RPMI8226 (cell line): ENCODE measurements around the gene INSYN2B.
A peak's percentile ranks its signal among the peaks of the same experiment; 100 is the strongest.
"Not testable (repeated sequence)": the region's sequence is repeated elsewhere in the genome, so short reads cannot be mapped to it uniquely, and the experiment has no call there.

Experiments used
- DNase-seq: peaks from one replicate; pipeline ENCODE4 v3.0.0-alpha.2; 2015

INSYN2B gene

DNA sequence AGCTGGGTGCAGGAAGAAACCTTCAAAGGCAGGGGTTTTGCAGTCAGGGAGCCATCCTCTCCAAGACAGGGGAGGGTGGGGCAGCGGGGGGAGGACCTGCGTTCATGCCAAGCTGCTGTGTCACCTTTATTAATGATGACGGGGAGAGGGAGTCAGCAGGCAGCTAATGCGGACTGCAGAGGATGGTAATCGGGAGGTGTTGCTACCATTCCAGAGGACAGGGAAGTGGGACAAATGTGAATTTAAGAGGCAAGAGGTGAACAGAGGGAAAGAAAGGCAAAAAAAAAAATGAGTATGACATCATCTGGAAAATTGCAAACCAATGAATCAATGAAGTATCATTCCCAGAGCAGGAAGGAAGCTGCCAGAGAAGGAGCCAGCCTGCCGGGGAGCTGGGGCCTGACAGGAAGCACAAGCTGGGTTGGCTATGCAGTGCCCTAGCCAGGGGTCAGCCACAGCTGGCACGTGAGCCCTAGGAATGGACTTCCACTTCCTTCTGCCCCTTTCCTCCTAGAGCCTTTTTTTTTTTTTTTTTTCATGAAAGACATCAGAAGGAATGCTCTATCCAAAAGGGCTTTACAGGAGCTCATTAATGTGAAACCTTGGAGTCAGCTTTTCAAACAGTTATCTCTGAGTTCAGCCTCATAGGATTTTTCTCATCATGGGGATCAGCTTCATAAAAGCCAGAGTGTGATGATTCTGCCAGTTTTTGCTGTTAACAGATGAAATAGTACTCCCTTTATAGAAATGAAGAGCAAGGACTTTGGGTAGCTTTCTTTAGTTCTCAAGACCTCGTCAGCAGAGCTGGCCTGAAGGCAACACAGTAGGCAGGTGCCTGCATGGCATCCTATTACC, 9.2 kb downstream of the INSYN2B start:
- no peak for DNase-seq

GRCh38 chr5:169970339-169970738, 10.0 kb downstream of the INSYN2B start:
- DNase-seq = no peak

DNA sequence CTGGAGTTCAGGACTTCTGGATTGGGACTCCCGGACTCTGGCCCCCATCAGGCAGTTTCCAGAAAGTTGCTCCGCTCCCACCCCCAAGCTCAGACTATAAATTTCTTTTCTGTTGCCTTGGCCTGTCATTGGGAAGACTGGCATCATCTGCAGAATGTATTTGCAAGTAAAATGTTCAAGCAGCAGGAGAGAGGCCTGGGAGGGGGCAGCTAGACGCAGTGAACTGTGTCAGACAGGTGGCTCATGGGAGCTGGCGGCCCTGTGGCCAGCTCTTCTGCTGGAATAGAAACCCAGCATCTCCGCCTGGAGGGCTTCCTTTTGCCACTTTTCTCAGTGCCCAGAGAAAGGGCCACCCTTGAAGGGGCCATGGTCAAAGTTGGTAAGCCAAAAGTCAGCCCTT, 16.0 kb downstream of the INSYN2B start:
- no peak for DNase-seq

DNA sequence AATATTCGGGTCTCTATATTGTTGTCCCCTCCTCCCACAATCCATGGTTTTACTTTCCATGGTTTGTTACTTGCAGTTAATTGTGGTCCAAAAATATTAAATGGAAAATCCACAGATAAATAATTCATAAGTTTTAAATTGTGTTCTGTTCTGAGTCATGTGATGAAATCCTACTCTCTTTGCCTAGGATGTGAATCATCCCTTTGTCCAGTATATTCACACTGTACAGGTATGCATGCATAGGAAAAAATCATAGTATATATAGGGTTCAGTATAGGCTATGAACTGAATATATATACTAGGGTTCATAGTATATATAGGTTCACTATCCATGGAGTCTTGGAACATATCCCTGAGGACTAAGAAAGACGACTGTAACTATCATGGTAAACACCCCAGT, 19.6 kb downstream of the INSYN2B start:
- no peak for DNase-seq

- no peak for DNase-seq
These were observed 22.0 kb downstream of the INSYN2B start for GRCh38 chr5:169958278-169958677.

- no peak for DNase-seq
These were observed 23.5 kb downstream of the INSYN2B start for GRCh38 chr5:169956756-169957155.

GRCh38 chr5:169956126-169956525, 24.2 kb downstream of the INSYN2B start:
- DNase-seq = no peak

- DNase-seq = no peak
These were observed 25.5 kb downstream of the INSYN2B start for GRCh38 chr5:169954786-169955185.

GRCh38 chr5:169953196-169953595, 27.1 kb downstream of the INSYN2B start:
- not testable (repeated sequence) for DNase-seq

GRCh38 chr5:169950333-169950732, 30.0 kb downstream of the INSYN2B start:
- no peak for DNase-seq

DNA sequence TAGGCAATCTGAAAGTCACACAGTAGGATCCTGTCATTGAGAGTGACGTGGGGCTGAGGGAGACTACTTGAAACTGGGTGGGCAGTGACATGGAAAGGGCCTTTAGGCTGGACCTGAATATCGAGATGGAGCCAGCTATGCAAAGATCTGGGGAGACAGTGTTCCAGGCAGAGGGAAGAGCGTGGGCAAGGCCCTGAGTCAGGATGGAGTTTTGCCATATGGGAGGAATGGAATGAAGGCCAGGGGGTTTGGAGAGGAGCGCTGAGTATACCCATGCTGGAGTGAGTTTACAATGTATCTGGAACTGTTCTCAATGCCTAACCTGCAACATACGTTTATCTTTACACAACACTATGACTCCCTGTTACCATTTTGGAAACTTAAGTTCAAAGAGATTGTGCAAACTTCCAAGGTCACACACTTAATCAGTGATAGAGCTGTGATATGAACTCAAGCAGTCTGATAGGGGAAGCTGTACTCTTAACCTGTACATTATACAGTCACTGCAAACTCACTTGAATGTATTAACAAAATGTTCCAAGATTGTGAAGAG, 33.5 kb downstream of the INSYN2B start:
- no peak for DNase-seq

GRCh38 chr5:169945831-169946261, 34.4 kb downstream of the INSYN2B start:
- no peak for DNase-seq

DNA sequence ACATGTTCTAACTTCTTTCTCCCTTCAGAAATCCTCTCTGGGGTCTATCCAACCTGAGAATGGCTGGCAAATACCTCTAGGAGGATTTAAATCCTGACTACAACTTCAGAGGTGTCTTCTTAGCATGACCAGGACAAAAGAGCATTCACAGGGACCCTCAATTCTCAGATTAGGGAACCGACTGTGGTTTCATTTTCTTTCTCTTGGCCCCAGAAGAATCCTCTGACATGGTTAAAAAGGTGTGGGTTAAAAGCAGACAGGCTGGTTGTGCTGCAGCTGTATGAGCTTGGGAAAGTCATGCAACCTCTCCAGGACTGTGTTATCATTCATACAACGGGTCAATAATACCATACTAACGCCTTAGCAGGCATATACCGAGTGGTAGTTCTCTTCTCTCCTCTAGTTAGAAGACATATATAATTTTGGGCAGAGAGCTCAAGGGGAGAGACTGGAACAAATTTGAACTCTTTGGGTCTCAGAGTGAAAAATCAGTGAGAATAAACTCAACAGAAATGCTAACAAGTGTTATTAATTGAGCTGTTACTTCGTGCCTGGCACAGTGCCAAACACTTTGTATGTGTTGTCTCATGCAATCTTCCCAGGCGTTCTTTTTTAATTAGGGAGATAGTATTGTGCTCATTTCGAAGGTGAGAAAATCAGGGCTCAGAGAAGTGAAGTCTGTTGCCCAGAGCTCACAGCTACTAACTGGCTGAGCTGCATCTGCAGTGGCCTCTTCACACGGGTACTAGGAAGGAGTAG, 35.2 kb downstream of the INSYN2B start:
- DNase-seq = peak; percentile 16

- no peak for DNase-seq
These were observed 36.2 kb downstream of the INSYN2B start for GRCh38 chr5:169944115-169944514.

DNA sequence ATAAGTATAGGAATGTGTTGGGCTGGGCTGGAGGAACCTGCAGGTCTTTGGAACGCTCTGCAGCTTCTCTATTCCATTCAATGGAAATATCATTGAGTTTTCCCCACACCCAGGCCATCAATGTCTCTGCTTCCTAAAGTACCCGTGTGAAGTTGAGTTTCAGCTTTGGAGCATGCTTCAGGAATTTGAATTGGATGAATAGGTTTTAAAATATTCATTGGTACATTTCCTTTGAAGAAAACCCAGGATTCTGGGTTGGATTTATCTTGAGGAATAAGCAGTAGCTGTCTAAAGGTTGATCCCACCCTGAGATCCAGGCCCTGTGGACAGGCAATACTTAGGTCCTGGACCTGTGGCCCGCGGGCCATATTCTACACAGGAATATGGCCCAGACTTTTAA, 37.3 kb downstream of the INSYN2B start:
- no peak for DNase-seq

GRCh38 chr5:169942181-169942580, 38.1 kb downstream of the INSYN2B start:
- no peak for DNase-seq

DNA sequence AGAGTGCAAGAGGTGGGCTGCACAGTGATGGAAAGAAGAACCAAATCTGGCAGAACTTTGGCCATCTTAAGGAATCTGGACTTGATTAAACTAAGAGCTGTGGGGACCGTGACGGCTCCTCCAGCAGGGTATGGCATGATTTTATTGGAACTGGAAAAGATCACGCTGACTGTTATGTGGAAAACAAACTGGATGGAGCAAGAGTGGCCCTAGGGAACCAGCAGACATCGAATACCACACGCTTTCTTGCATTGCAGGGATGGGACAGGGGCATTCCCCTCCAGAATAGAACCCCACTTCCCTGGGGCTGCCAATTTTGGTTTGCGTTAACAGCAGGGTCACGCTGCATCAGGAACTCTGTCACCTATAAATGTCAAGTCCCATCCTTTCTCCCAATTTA, 38.8 kb downstream of the INSYN2B start:
- DNase-seq = no peak

DNA sequence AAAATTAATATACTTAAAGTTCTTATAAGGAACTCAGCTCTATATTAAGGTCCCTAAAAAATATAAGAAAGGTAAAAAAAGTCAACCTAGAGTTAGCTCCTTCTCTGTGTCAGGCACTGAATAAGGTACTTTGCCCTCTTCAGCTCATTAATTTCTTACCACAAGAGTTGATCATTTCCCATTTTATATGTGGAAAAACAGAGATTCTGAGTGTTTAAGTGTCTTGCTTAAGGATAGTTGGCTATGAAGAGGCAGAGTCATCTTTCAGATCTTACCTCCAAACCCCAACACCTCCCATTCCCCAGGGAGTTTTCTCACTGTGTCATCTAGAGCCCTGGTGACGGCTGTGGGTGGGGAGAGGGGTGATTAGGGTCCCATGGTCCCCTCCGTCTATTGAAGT, 40.6 kb downstream of the INSYN2B start:
- no peak for DNase-seq

GRCh38 chr5:169938439-169938838, 41.9 kb downstream of the INSYN2B start:
- DNase-seq = no peak

GRCh38 chr5:169935762-169936161, 44.5 kb downstream of the INSYN2B start:
- no peak for DNase-seq

DNA sequence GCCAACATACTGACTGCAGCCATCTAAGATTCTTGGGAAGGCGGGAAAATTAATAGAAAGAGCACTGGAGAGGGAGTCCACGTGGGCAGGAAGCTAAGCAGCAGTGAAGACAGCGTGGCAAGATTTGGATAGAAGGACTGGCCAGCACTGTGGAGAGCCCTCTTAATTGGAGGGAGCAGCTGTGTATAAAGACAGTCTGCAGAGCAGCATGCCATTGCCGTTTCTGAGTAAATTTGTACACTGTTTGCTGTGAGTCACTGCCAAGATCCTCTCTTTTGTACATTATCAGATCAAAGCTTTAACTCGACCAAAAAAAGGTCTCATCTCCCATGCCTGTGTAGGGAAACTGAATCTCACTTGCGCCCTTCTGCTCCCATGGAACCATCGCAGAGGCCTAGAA, 45.3 kb downstream of the INSYN2B start:
- no peak for DNase-seq

GRCh38 chr5:169933616-169934015, 46.7 kb downstream of the INSYN2B start:
- DNase-seq = no peak

DNA sequence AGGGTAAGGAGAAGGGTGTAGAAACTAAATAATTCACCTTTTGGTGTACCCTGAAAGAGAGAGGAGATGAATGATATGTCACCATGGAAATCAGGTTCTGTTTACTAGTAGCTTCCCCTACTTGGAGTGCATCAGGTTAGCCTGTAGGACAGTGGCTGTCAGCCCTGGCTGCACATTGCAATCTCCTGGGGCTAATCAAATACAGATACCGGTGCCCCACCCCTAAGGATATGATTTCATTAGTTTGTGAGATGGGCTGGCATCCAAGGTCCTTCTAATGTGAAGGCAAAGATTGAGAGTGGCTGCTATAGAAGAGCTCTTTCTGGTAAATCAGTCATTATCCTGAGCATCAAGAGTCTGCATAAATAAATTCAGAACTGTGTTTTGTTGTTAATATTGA, 47.2 kb downstream of the INSYN2B start:
- no peak for DNase-seq

DNA sequence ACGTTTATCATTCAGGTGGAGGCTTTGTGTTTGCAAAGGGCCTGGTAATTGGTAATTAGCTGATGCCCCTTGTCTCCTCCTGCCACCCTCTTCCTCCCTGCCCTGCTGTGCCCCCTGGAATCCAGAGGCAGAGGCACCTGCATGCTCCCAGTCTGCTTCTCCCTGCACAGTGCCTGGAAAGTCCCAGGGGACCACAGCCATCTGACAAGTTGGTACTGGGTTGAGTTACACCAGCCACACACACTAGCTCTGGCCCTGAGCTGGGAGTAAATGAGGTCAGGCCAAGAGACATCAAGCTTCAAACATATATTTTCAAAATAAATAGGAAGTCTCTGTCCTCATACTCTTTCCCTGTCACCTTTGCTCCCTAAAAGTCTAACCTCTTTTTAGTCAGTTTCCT, 56.3 kb downstream of the INSYN2B start:
- DNase-seq = no peak
